ENCODE measurements around the gene TUBGCP5. TPM values are rescaled to one million over a fixed set of nuclear protein-coding genes. Genes with fewer than 3 reads are reported as not detected.

The TUBGCP5 gene
- total RNA-seq, 2 donors from 2014 or later = 23.0 to 24.7 TPM

DNA sequence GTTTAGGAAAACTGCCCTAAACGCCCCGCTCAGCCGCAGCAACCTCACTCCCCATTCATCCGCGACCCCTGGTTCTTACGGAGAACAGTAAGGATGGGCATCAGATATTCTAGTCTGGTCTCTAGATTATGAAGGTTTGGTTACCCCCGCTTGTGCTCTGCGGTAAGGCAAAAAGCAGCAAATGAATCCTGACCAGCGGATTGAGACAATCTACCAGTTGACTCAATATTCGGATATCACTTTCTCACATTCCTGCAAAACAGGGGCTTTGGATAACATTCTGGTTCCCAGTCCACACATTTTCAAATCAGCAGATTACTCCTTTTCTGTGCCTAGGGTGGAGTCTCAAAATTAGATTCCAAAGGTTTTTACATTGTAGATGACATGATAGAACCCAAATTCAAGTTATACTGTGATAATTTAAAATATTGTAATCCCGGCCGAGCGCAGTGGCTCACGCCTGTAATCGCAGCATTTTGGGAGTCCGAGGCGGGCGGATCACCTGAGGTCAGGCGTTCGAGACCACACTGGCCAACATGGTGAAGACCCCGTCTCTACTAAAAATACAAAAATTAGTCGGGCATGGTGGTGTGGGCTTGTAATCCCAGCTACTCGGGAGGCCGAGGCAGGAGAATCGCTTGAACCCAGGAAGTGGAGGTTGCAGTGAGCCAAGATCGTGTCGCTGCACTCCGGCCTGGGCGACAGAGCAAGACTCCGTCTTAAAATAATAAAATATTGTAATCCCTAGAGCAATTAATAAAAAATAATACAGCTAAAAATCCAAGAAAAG lies 58.1 kb downstream of the TUBGCP5 start:
- Mint-ChIP-seq H3K27ac (peak overlapping the region; percentile 44), H3K4me1 (peaks cover 6% of the 10 kb centered on the region), H3K36me3 (ENCODE audit: low read depth) (no peaks in the 10 kb centered on the region), H3K27me3 (ENCODE audit: insufficient read depth) (peaks cover 17% of the 10 kb centered on the region), H3K4me3 (peak overlapping the region; percentile 80), H3K9me3 (no peaks in the 10 kb centered on the region)
- peak; percentile 21 for DNase-seq
- H3K27ac ChIP-seq (ENCODE audit: low read depth, low read length) = no peak overlapping the region
- TF ChIP-seq, protein P1, sequence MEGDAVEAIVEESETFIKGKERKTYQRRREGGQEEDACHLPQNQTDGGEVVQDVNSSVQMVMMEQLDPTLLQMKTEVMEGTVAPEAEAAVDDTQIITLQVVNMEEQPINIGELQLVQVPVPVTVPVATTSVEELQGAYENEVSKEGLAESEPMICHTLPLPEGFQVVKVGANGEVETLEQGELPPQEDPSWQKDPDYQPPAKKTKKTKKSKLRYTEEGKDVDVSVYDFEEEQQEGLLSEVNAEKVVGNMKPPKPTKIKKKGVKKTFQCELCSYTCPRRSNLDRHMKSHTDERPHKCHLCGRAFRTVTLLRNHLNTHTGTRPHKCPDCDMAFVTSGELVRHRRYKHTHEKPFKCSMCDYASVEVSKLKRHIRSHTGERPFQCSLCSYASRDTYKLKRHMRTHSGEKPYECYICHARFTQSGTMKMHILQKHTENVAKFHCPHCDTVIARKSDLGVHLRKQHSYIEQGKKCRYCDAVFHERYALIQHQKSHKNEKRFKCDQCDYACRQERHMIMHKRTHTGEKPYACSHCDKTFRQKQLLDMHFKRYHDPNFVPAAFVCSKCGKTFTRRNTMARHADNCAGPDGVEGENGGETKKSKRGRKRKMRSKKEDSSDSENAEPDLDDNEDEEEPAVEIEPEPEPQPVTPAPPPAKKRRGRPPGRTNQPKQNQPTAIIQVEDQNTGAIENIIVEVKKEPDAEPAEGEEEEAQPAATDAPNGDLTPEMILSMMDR (conservative IDR thresholded peaks at IDR 0.05) = no peak
- no peaks in the 10 kb centered on the region for H3K9me3 ChIP-seq (ENCODE audit: control insufficient read depth, low read length)
- H3K36me3 ChIP-seq (ENCODE audit: control insufficient read depth, insufficient read depth, low read length) = no peaks in the 10 kb centered on the region
- H3K9ac ChIP-seq (ENCODE audit: extremely low read depth, low read length, poor library complexity, severe bottlenecking) = peak overlapping the region; percentile 38
- peaks cover 3% of the 10 kb centered on the region for H3K4me1 ChIP-seq (ENCODE audit: control insufficient read depth, insufficient read depth, low read length)
- H3K4me3 ChIP-seq (ENCODE audit: low read length) = peak overlapping the region; percentile 83
- peaks cover 6% of the 10 kb centered on the region for H3K27me3 ChIP-seq (ENCODE audit: control insufficient read depth, insufficient read depth, low read length, poor library complexity, severe bottlenecking)
- 65 to 74% methylated on average over 19 to 26 of the region's 30 CpGs for WGBS, 2 experiments (ENCODE audit: insufficient coverage in 1 of 2, insufficient read length in 1 of 2)

DNA sequence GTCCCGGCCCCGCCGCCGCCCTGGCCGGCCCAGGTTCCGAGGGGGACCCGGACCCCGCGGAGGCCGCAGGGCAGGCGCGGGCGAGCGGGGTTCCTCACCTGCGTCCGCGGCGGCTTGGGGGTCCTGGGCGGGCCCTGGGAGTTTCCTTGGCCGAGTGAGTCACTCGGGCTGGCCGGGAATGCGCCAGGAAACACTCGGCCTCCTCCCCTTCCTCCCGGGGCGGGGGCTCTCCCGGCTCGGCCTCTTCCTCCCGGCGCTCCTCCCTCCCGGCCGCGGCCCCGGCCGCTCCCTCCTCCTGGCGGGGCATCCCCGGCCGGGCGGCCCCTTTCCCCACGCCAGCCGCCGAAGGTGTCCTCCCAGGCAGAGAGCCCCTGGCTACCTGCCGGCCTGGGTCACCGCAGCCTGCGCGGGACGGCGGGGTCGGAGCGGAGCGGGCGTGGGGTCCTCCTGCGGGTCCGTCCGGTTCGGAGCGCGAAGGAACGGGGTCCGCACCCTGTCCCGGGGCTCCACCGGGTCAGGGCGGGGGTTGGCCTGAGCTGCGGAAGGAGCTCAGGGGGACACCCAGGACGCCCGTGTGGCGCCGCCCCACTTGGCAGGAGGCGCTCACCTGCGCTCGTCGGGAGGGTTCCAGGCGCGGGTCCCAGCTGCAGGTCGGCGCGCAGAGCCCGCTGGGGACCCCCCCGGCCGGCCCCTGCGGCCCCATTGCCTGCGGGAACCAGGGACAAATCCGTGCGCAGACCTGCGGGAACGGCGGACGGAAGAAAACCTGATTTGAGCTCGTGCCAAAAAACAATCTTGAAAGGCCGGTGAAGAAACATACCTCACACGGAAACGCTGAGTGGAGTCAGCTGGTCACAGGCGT lies 58.9 kb downstream of the TUBGCP5 start, which contains the start of gene CYFIP1:
TSS of gene CYFIP1 (minus strand) at position 180 of the 862 bp plus-strand sequence. CDS start 33,083 bp downstream, outside the sequence.
- Mint-ChIP-seq H3K36me3 (ENCODE audit: low read depth) (no peaks in the 10 kb centered on the region), H3K27ac (peak within 1 kb of the TSS; percentile 62), H3K27me3 (ENCODE audit: insufficient read depth) (peaks cover 17% of the 10 kb centered on the region), H3K4me3 (peak within 1 kb of the TSS; percentile 80), H3K9me3 (no peaks in the 10 kb centered on the region), H3K4me1 (peaks cover 6% of the 10 kb centered on the region)
- peak within 1 kb of the TSS; percentile 100 for H3K4me3 ChIP-seq (ENCODE audit: low read length)
- TF ChIP-seq, protein P1 (conservative IDR thresholded peaks at IDR 0.05) = no peak
- peak within 1 kb of the TSS; percentile 86 for H3K9ac ChIP-seq (ENCODE audit: extremely low read depth, low read length, poor library complexity, severe bottlenecking)
- no peaks in the 10 kb centered on the region for H3K36me3 ChIP-seq (ENCODE audit: control insufficient read depth, insufficient read depth, low read length)
- peaks cover 6% of the 10 kb centered on the region for H3K27me3 ChIP-seq (ENCODE audit: control insufficient read depth, insufficient read depth, low read length, poor library complexity, severe bottlenecking)
- WGBS, 2 experiments (ENCODE audit: insufficient coverage in 1 of 2, insufficient read length in 1 of 2) = 0 to 1% methylated on average over 37 to 93 of the region's 93 CpGs
- H3K9me3 ChIP-seq (ENCODE audit: control insufficient read depth, low read length) = no peaks in the 10 kb centered on the region
- DNase-seq = peak; percentile 94
- peak within 1 kb of the TSS; percentile 24 for H3K27ac ChIP-seq (ENCODE audit: low read depth, low read length)
- H3K4me1 ChIP-seq (ENCODE audit: control insufficient read depth, insufficient read depth, low read length) = peaks cover 3% of the 10 kb centered on the region

Measured in endodermal cell (in vitro differentiated cells).